Calu3 (cell line): ENCODE data around the gene GJD2. TPM values are rescaled to one million over a fixed set of nuclear protein-coding genes. Genes with fewer than 3 reads are reported as not detected.

ENCODE experiments used
- BruUV-seq: library from RNA; stranded (reverse); fragments of 400-500 nt; replicated peaks from 2 replicates; lab custom pipeline; 2021; lab: Mats Ljungman, UMichigan
- CTCF ChIA-PET: fragments of 300-600 bp; sonication (Branson Sonifier 250); formaldehyde crosslinking; loops from one replicate; lab custom pipeline; 2022; ENCODE audit warnings: antibody characterized with exemption; lab: Charles Lee
- DNase-seq: peaks from one replicate; pipeline ENCODE4 v3.0.0; 2022
- H3K27ac Mint-ChIP-seq: one replicate; pipeline ENCODE4 v1.8.0; 2022; ENCODE audit warnings: mixed read lengths; ENCODE audit not compliant: unreplicated experiment
- H3K27me3 Mint-ChIP-seq: one replicate; pipeline ENCODE4 v1.8.0; 2022; ENCODE audit warnings: mixed read lengths; ENCODE audit not compliant: unreplicated experiment
- H3K36me3 Mint-ChIP-seq: one replicate; pipeline ENCODE4 v1.8.0; 2022; ENCODE audit warnings: mild to moderate bottlenecking, moderate library complexity, mixed read lengths; ENCODE audit not compliant: insufficient read depth, unreplicated experiment
- H3K4me1 Mint-ChIP-seq: one replicate; pipeline ENCODE4 v1.8.0; 2022; ENCODE audit warnings: mild to moderate bottlenecking, low read depth, mixed read lengths; ENCODE audit not compliant: unreplicated experiment
- H3K4me3 Mint-ChIP-seq: one replicate; pipeline ENCODE4 v1.8.0; 2022; ENCODE audit warnings: mild to moderate bottlenecking, low read depth, moderate library complexity, mixed read lengths; ENCODE audit not compliant: unreplicated experiment
- H3K9me3 Mint-ChIP-seq: one replicate; pipeline ENCODE4 v1.8.0; 2022; ENCODE audit warnings: low read depth, mixed read lengths; ENCODE audit not compliant: unreplicated experiment
- intact Hi-C: fragments of 100-400 bp; cut with micrococcal nuclease; formaldehyde crosslinking; loops from one replicate; pipeline ENCODE4 v1.10.0; 2022; ENCODE audit not compliant: unreplicated experiment
- total RNA-seq: library from RNA; stranded (reverse); gene quantifications from 2 replicates; pipeline ENCODE4 v1.2.3, GENCODE V29; 2022
- TF ChIP-seq, protein P1 (sequence below): fragments of 200-600 bp; IDR thresholded peaks from one replicate; pipeline ENCODE4 v1.8.0; 2022; ENCODE audit warnings: antibody characterized with exemption; ENCODE audit not compliant: unreplicated experiment

The GJD2 gene
- total RNA-seq, 1 experiment from 2014 or later: not detected

DNA sequence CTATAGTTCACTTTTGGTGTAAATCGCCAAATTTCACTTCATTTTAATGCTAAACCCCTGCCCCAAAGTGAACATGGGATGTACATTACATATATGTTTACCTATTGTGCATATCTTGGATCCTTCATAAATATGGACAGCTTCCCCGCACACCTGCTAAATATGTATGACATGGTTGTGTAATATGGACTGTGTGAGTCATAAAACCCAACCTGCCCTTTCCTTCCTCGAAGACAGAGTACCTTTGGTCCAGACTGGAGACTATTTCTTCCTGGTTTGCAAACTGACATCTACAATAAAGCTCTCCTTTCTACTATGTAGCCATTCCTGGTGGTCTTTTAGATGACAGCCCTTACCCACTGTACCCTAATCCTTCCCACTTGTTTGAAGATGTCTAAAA lies 28.1 kb upstream of the GJD2 start:
- TF ChIP-seq, protein P1, sequence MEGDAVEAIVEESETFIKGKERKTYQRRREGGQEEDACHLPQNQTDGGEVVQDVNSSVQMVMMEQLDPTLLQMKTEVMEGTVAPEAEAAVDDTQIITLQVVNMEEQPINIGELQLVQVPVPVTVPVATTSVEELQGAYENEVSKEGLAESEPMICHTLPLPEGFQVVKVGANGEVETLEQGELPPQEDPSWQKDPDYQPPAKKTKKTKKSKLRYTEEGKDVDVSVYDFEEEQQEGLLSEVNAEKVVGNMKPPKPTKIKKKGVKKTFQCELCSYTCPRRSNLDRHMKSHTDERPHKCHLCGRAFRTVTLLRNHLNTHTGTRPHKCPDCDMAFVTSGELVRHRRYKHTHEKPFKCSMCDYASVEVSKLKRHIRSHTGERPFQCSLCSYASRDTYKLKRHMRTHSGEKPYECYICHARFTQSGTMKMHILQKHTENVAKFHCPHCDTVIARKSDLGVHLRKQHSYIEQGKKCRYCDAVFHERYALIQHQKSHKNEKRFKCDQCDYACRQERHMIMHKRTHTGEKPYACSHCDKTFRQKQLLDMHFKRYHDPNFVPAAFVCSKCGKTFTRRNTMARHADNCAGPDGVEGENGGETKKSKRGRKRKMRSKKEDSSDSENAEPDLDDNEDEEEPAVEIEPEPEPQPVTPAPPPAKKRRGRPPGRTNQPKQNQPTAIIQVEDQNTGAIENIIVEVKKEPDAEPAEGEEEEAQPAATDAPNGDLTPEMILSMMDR: no peak
- no TSS peak for BruUV-seq
- no peak for DNase-seq
- no peaks in the 10 kb centered on the region for H3K9me3 Mint-ChIP-seq
- H3K27ac Mint-ChIP-seq: no peak overlapping the region
- no peak overlapping the region for H3K4me3 Mint-ChIP-seq
- CTCF ChIA-PET: no interaction called here
- intact Hi-C loops: no loop called here
- no peaks in the 10 kb centered on the region for H3K27me3 Mint-ChIP-seq
- H3K36me3 Mint-ChIP-seq: no peaks in the 10 kb centered on the region
- no peaks in the 10 kb centered on the region for H3K4me1 Mint-ChIP-seq

DNA sequence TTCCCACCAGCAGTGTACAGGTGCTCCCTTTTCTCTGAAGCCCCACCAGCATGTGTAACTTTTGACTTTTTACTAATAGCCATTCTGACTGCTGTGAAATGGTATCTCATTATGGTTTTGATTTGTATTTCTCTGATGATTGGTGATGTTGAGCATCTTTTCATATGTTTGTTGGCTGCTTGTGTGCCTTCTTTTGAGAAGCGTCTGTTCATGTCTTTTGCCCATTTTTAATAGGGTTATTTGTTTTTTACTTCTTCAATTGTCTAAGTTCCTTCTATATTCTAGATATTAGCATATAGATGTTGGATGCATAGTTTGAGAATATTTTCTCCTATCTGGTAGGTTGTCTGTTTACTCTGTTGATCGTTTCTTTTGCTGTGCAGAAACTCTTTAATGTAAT lies 25.9 kb upstream of the GJD2 start:
- BruUV-seq: no TSS peak
- DNase-seq: no peak
- Mint-ChIP-seq H3K9me3 (no peaks in the 10 kb centered on the region), H3K4me3 (no peak overlapping the region), H3K27ac (no peak overlapping the region), H3K36me3 (no peaks in the 10 kb centered on the region), H3K27me3 (no peaks in the 10 kb centered on the region), H3K4me1 (no peaks in the 10 kb centered on the region)
- TF ChIP-seq, protein P1: no peak
- CTCF ChIA-PET: no interaction called here
- intact Hi-C loops: no loop called here

- Mint-ChIP-seq H3K36me3 (no peaks in the 10 kb centered on the region), H3K4me1 (no peaks in the 10 kb centered on the region), H3K9me3 (no peaks in the 10 kb centered on the region), H3K27me3 (peaks cover 6% of the 10 kb centered on the region), H3K27ac (no peak overlapping the region), H3K4me3 (no peak overlapping the region)
- CTCF ChIA-PET: no interaction called here
- no peak for DNase-seq
- intact Hi-C loops: no loop called here
- TF ChIP-seq, protein P1: no peak
- no TSS peak for BruUV-seq
These were observed 21.9 kb upstream of the GJD2 start for GRCh38 chr15:34776606-34777105.

DNA sequence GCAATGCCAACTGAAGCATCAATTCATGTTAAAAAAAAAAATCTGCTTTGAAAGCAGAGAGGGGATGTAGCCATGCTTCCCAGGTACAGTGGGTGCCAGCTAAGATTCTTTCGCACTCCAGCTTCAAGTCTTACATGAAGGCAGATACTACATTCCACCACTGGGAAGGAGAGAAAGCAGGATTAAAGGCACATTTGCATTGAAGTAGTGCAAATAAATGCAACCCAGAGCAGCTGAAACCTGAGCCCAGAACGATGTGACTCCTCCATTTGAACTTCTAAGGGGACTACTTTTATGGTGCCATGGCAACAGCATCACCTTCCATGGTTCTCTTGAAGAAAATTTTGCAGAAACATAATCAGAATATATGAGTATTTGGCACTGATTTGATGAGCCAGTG lies 19.1 kb upstream of the GJD2 start:
- CTCF ChIA-PET: no interaction called here

More for the DNA sequence above, 19.1 kb upstream of the GJD2 start:
- Mint-ChIP-seq H3K27me3 (peaks cover 29% of the 10 kb centered on the region), H3K27ac (no peak overlapping the region), H3K4me1 (no peaks in the 10 kb centered on the region), H3K36me3 (no peaks in the 10 kb centered on the region), H3K4me3 (no peak overlapping the region), H3K9me3 (no peaks in the 10 kb centered on the region)
- intact Hi-C loops: no loop called here
- BruUV-seq: no TSS peak
- no peak for DNase-seq
- TF ChIP-seq, protein P1: no peak
